Measurements from ENCODE around the gene CEACAM6. TPM values are rescaled to one million over a fixed set of nuclear protein-coding genes. Genes with fewer than 3 reads are reported as not detected.
"Not testable (repeated sequence)": the region's sequence is repeated elsewhere in the genome, so short reads cannot be mapped to it uniquely, and the experiment has no call there.

The CEACAM6 gene
- total RNA-seq: 0.10 TPM

GRCh38 chr19:41755328-41755913 is at the start of gene CEACAM6:
Gene CEACAM6, plus strand, starts transcription at chr19:41755530. Its CDS starts 109 bp downstream, at chr19:41755639.
- Histone ChIP-seq H3K4me1 (ENCODE audit: insufficient read depth, low read length) (peaks cover 21% of the 10 kb centered on the region), H3K4me3 (ENCODE audit: low read length) (no peak within 1 kb of the TSS), H3K27me3 (ENCODE audit: insufficient read depth, low read length) (peaks cover 2% of the 10 kb centered on the region), H3K9me3 (ENCODE audit: low read depth, low read length) (no peaks in the 10 kb centered on the region)

GRCh38 chr19:41706741-41707501 is 48.4 kb upstream of the CEACAM6 start:
- Histone ChIP-seq H3K27me3 (ENCODE audit: insufficient read depth, low read length) (no peaks in the 10 kb centered on the region), H3K4me1 (ENCODE audit: insufficient read depth, low read length) (no peaks in the 10 kb centered on the region), H3K4me3 (ENCODE audit: low read length) (peak overlapping the region; percentile 17), H3K9me3 (ENCODE audit: low read depth, low read length) (no peaks in the 10 kb centered on the region)

- no peaks in the 10 kb centered on the region for H3K4me1 ChIP-seq (ENCODE audit: insufficient read depth, low read length)
- H3K27me3 ChIP-seq (ENCODE audit: insufficient read depth, low read length): no peaks in the 10 kb centered on the region
- H3K4me3 ChIP-seq (ENCODE audit: low read length): no peak overlapping the region
- no peaks in the 10 kb centered on the region for H3K9me3 ChIP-seq (ENCODE audit: low read depth, low read length)
These were observed 47.9 kb upstream of the CEACAM6 start for GRCh38 chr19:41707502-41707812.

- Histone ChIP-seq H3K9me3 (ENCODE audit: low read depth, low read length) (no peaks in the 10 kb centered on the region), H3K4me3 (ENCODE audit: low read length) (no peak overlapping the region), H3K27me3 (ENCODE audit: insufficient read depth, low read length) (no peaks in the 10 kb centered on the region), H3K4me1 (ENCODE audit: insufficient read depth, low read length) (no peaks in the 10 kb centered on the region)
These were observed 47.4 kb upstream of the CEACAM6 start for GRCh38 chr19:41707871-41708371.

- H3K4me1 ChIP-seq (ENCODE audit: insufficient read depth, low read length): no peaks in the 10 kb centered on the region
- H3K27me3 ChIP-seq (ENCODE audit: insufficient read depth, low read length): no peaks in the 10 kb centered on the region
These were observed 46.8 kb upstream of the CEACAM6 start, which contains the start of gene CEACAM5 for GRCh38 chr19:41708481-41708880. Gene CEACAM5, plus strand, starts transcription at chr19:41708626. Its CDS starts 106 bp downstream, at chr19:41708732.

GRCh38 chr19:41709516-41709915 is 45.8 kb upstream of the CEACAM6 start:
- H3K27me3 ChIP-seq (ENCODE audit: insufficient read depth, low read length); H3K9me3 ChIP-seq (ENCODE audit: low read depth, low read length): not testable (repeated sequence)

More at GRCh38 chr19:41708481-41708880, 46.8 kb upstream of the CEACAM6 start, which contains the start of gene CEACAM5:
- Histone ChIP-seq H3K4me3 (ENCODE audit: low read length) (no peak within 1 kb of the TSS), H3K9me3 (ENCODE audit: low read depth, low read length) (no peaks in the 10 kb centered on the region)

GRCh38 chr19:41709951-41710645 is 45.2 kb upstream of the CEACAM6 start:
- no peak overlapping the region for H3K4me3 ChIP-seq (ENCODE audit: low read length)
- H3K4me1 ChIP-seq (ENCODE audit: insufficient read depth, low read length): no peaks in the 10 kb centered on the region
- no peaks in the 10 kb centered on the region for H3K27me3 ChIP-seq (ENCODE audit: insufficient read depth, low read length)
- no peaks in the 10 kb centered on the region for H3K9me3 ChIP-seq (ENCODE audit: low read depth, low read length)

More at GRCh38 chr19:41709516-41709915, 45.8 kb upstream of the CEACAM6 start:
- H3K4me3 ChIP-seq (ENCODE audit: low read length); H3K4me1 ChIP-seq (ENCODE audit: insufficient read depth, low read length): not testable (repeated sequence)

- no peaks in the 10 kb centered on the region for H3K27me3 ChIP-seq (ENCODE audit: insufficient read depth, low read length)
- no peak overlapping the region for H3K4me3 ChIP-seq (ENCODE audit: low read length)
These were observed 43.7 kb upstream of the CEACAM6 start for GRCh38 chr19:41711376-41712261.

GRCh38 chr19:41714598-41714997 is 40.7 kb upstream of the CEACAM6 start:
- no peak overlapping the region for H3K4me3 ChIP-seq (ENCODE audit: low read length)
- no peaks in the 10 kb centered on the region for H3K4me1 ChIP-seq (ENCODE audit: insufficient read depth, low read length)
- H3K9me3 ChIP-seq (ENCODE audit: low read depth, low read length): no peaks in the 10 kb centered on the region
- H3K27me3 ChIP-seq (ENCODE audit: insufficient read depth, low read length): no peaks in the 10 kb centered on the region

More at GRCh38 chr19:41711376-41712261, 43.7 kb upstream of the CEACAM6 start:
- Histone ChIP-seq H3K4me1 (ENCODE audit: insufficient read depth, low read length) (no peaks in the 10 kb centered on the region), H3K9me3 (ENCODE audit: low read depth, low read length) (no peaks in the 10 kb centered on the region)

- Histone ChIP-seq H3K27me3 (ENCODE audit: insufficient read depth, low read length) (no peaks in the 10 kb centered on the region), H3K4me1 (ENCODE audit: insufficient read depth, low read length) (no peaks in the 10 kb centered on the region)
These were observed 36.6 kb upstream of the CEACAM6 start for GRCh38 chr19:41718761-41719160.

GRCh38 chr19:41720103-41720502 is 35.2 kb upstream of the CEACAM6 start:
- H3K4me3 ChIP-seq (ENCODE audit: low read length): no peak overlapping the region
- H3K27me3 ChIP-seq (ENCODE audit: insufficient read depth, low read length): peaks cover 3% of the 10 kb centered on the region
- no peaks in the 10 kb centered on the region for H3K9me3 ChIP-seq (ENCODE audit: low read depth, low read length)
- H3K4me1 ChIP-seq (ENCODE audit: insufficient read depth, low read length): no peaks in the 10 kb centered on the region

More at GRCh38 chr19:41718761-41719160, 36.6 kb upstream of the CEACAM6 start:
- Histone ChIP-seq H3K4me3 (ENCODE audit: low read length) (no peak overlapping the region), H3K9me3 (ENCODE audit: low read depth, low read length) (no peaks in the 10 kb centered on the region)

- Histone ChIP-seq H3K27me3 (ENCODE audit: insufficient read depth, low read length) (peaks cover 8% of the 10 kb centered on the region), H3K4me1 (ENCODE audit: insufficient read depth, low read length) (no peaks in the 10 kb centered on the region), H3K9me3 (ENCODE audit: low read depth, low read length) (no peaks in the 10 kb centered on the region), H3K4me3 (ENCODE audit: low read length) (no peak overlapping the region)
These were observed 28.8 kb upstream of the CEACAM6 start for GRCh38 chr19:41726493-41726892.

- Histone ChIP-seq H3K9me3 (ENCODE audit: low read depth, low read length) (no peaks in the 10 kb centered on the region), H3K27me3 (ENCODE audit: insufficient read depth, low read length) (peaks cover 3% of the 10 kb centered on the region), H3K4me3 (ENCODE audit: low read length) (no peak overlapping the region), H3K4me1 (ENCODE audit: insufficient read depth, low read length) (no peaks in the 10 kb centered on the region)
These were observed 21.2 kb upstream of the CEACAM6 start for GRCh38 chr19:41734156-41734555.

- Histone ChIP-seq H3K4me1 (ENCODE audit: insufficient read depth, low read length) (no peaks in the 10 kb centered on the region), H3K4me3 (ENCODE audit: low read length) (no peak overlapping the region), H3K9me3 (ENCODE audit: low read depth, low read length) (no peaks in the 10 kb centered on the region), H3K27me3 (ENCODE audit: insufficient read depth, low read length) (peaks cover 3% of the 10 kb centered on the region)
These were observed 20.7 kb upstream of the CEACAM6 start for GRCh38 chr19:41734585-41734984.
